Thyroid gland (tissue), 4 donors: Measurements from ENCODE around the gene GRIA1.

Source experiments
- CTCF ChIP-seq, 6 experiments: fragments of 200-600 bp in 3 of 6; fragments of 450-650 bp in 3 of 6; sonication (generic) in 3 of 6; IDR thresholded peaks; one replicate each; pipeline ENCODE4 v1.5.1; 2016 to 2019; ENCODE audit warnings: antibody characterized with exemption in 6 of 6, mild to moderate bottlenecking in 2 of 6, inconsistent platforms in 1 of 6, moderate library complexity in 1 of 6
- POLR2A ChIP-seq, 2 donors: fragments of 450-650 bp; IDR thresholded peaks; one replicate each; pipeline ENCODE4 v1.6.1; 2017; ENCODE audit warnings: antibody characterized with exemption in 2 of 2, mild to moderate bottlenecking in 2 of 2, moderate library complexity in 1 of 2

- TF ChIP-seq CTCF (IDR thresholded peaks at IDR 0.05), result no peak
- no peak for TF ChIP-seq POLR2A (IDR thresholded peaks at IDR 0.05)
Measured at GRCh38 chr5:153700940-153701339, 210.5 kb downstream of the GRIA1 start.
